Astrocyte of the spinal cord (primary cell): Measurements from ENCODE around the gene NRM.

ENCODE experiments used
- DNase-seq: peaks from one replicate; pipeline ENCODE4 v3.0.0; 2011; ENCODE audit warnings: low read depth, low spot score
- H3K4me3 ChIP-seq: 2 replicates; pipeline ENCODE4 v1.5.1; 2011; ENCODE audit warnings: low read depth, mild to moderate bottlenecking, low read length, moderate library complexity
- CTCF ChIP-seq: IDR thresholded peaks from 2 replicates; pipeline ENCODE4 v1.5.1; 2012; ENCODE audit warnings: low read depth, mild to moderate bottlenecking, low read length, inconsistent platforms
- in situ Hi-C: cut with HindIII; loops from 2 replicates; pipeline ENCODE4 v1.10.0; 2017; ENCODE audit warnings: low sequenced_read_pairs

Gene NRM

GRCh38 chr6:30730601-30731435, 40.0 kb upstream of the NRM start:
- no peak for DNase-seq
- TF ChIP-seq CTCF, result peak; percentile 60

GRCh38 chr6:30727920-30728553, 37.3 kb upstream of the NRM start:
- no peak for DNase-seq
- H3K4me3 ChIP-seq, result no peak overlapping the region
- TF ChIP-seq CTCF, result peak; percentile 45
- in situ Hi-C loops, result no loop called here

More at GRCh38 chr6:30730601-30731435, 40.0 kb upstream of the NRM start:
- in situ Hi-C loops, result no loop called here
- no peak overlapping the region for H3K4me3 ChIP-seq

- no peak for DNase-seq
- no peak overlapping the region for H3K4me3 ChIP-seq
- no peak for TF ChIP-seq CTCF
- in situ Hi-C loops, result no loop called here
These were observed 36.0 kb upstream of the NRM start for GRCh38 chr6:30726506-30727413.

- DNase-seq, result peak; percentile 55
These were observed 35.1 kb upstream of the NRM start for GRCh38 chr6:30725713-30726505.

GRCh38 chr6:30724906-30725667, 34.3 kb upstream of the NRM start:
- in situ Hi-C loops, result no loop called here
- no peak for DNase-seq

More at GRCh38 chr6:30725713-30726505, 35.1 kb upstream of the NRM start:
- no peak overlapping the region for H3K4me3 ChIP-seq
- in situ Hi-C loops, result no loop called here
- TF ChIP-seq CTCF, result no peak

More at GRCh38 chr6:30724906-30725667, 34.3 kb upstream of the NRM start:
- no peak for TF ChIP-seq CTCF
- no peak overlapping the region for H3K4me3 ChIP-seq
